GM23338 (cell line): ENCODE data around the gene GAS2L3. TPM values are rescaled to one million over a fixed set of nuclear protein-coding genes. Genes with fewer than 3 reads are reported as not detected.

Experiments used
- ATAC-seq: fragments of 200-7000 bp; cut with Tn5 transposase; 3 replicates; pipeline ENCODE4 v1.9.1; 2020
- DNase-seq: peaks from one replicate; pipeline ENCODE4 v3.0.0-alpha.2; 2015; ENCODE audit warnings: low spot score
- H2AFZ ChIP-seq: fragments of 200-600 bp; sonication (generic); 2 replicates; pipeline ENCODE4 v1.8.0; 2016; ENCODE audit warnings: antibody characterized with exemption, mild to moderate bottlenecking, moderate library complexity
- H3F3A ChIP-seq: fragments of 200-600 bp; sonication (generic); replicated peaks from 2 replicates; pipeline ENCODE4 v1.8.0; 2017; ENCODE audit warnings: antibody characterized with exemption, mixed run types, low read depth
- H3K27ac ChIP-seq: fragments of 200-600 bp; sonication (generic); 2 replicates; pipeline ENCODE4 v1.6.1; 2016; ENCODE audit warnings: low read depth
- H3K27me3 ChIP-seq: fragments of 200-600 bp; sonication (generic); 2 replicates; pipeline ENCODE4 v1.8.0; 2016; ENCODE audit warnings: mild to moderate bottlenecking, mixed run types, moderate library complexity; ENCODE audit not compliant: insufficient read depth
- H3K36me3 ChIP-seq: fragments of 200-600 bp; sonication (generic); 2 replicates; pipeline ENCODE4 v1.8.0; 2016; ENCODE audit warnings: mild to moderate bottlenecking; ENCODE audit not compliant: insufficient read depth
- H3K4me1 ChIP-seq: fragments of 200-600 bp; sonication (generic); 2 replicates; pipeline ENCODE4 v1.8.0; 2016; ENCODE audit warnings: mild to moderate bottlenecking, moderate library complexity; ENCODE audit not compliant: insufficient read depth
- H3K4me2 ChIP-seq: fragments of 200-600 bp; sonication (generic); 2 replicates; pipeline ENCODE4 v1.7.1; 2017; ENCODE audit warnings: mixed run types
- H3K4me3 ChIP-seq: fragments of 200-600 bp; sonication (generic); 2 replicates; pipeline ENCODE4 v1.6.1; 2016; ENCODE audit warnings: mixed run types
- H3K79me2 ChIP-seq: fragments of 200-600 bp; sonication (generic); replicated peaks from 2 replicates; pipeline ENCODE4 v1.8.0; 2017; ENCODE audit warnings: mild to moderate bottlenecking; ENCODE audit not compliant: insufficient read depth
- H3K9me2 ChIP-seq: fragments of 200-600 bp; sonication (generic); 2 replicates; pipeline ENCODE4 v1.8.0; 2017; ENCODE audit not compliant: insufficient read depth
- H4K20me1 ChIP-seq: fragments of 200-600 bp; sonication (generic); replicated peaks from 2 replicates; pipeline ENCODE4 v1.8.0; 2017; ENCODE audit warnings: mild to moderate bottlenecking; ENCODE audit not compliant: insufficient read depth
- H3K27ac Mint-ChIP-seq: 2 replicates; pipeline ENCODE4 v1.8.0; 2020; ENCODE audit warnings: inconsistent platforms, mild to moderate bottlenecking, moderate library complexity, mixed read lengths
- H3K27me3 Mint-ChIP-seq: 3 replicates; pipeline ENCODE4 v1.8.0; 2022; ENCODE audit warnings: low read depth, mild to moderate bottlenecking, moderate library complexity, mixed read lengths, inconsistent platforms; ENCODE audit not compliant: insufficient read depth, poor library complexity
- H3K36me3 Mint-ChIP-seq: 3 replicates; pipeline ENCODE4 v1.8.0; 2021; ENCODE audit warnings: low read depth, mild to moderate bottlenecking, inconsistent platforms, moderate library complexity, mixed read lengths
- H3K4me1 Mint-ChIP-seq: 3 replicates; pipeline ENCODE4 v1.8.0; 2020; ENCODE audit warnings: mild to moderate bottlenecking, inconsistent platforms, mixed read lengths
- H3K4me3 Mint-ChIP-seq: 3 replicates; pipeline ENCODE4 v1.8.0; 2021; ENCODE audit warnings: moderate library complexity, mild to moderate bottlenecking, inconsistent platforms, mixed read lengths
- H3K9me3 Mint-ChIP-seq: 3 replicates; pipeline ENCODE4 v1.8.0; 2020; ENCODE audit warnings: moderate library complexity, mild to moderate bottlenecking, inconsistent platforms, mixed read lengths
- CREB1 ChIP-seq: fragments of 250-450 bp; sonication (Bioruptor Pico); IDR thresholded peaks from 2 replicates; pipeline ENCODE4 v1.5.0; 2020; ENCODE audit warnings: low read depth, mild to moderate bottlenecking, moderate library complexity
- CTCF ChIP-seq, 2 experiments: fragments of 200-600 bp in 1 of 2; sonication (generic) in 1 of 2; conservative IDR thresholded peaks; 2 replicates each; pipeline versions ENCODE4 v1.5.1 to v1.6.1; 2016 to 2017; ENCODE audit warnings: antibody characterized with exemption in 2 of 2, low read depth in 2 of 2, mild to moderate bottlenecking in 2 of 2, moderate library complexity in 1 of 2
- ETS1 ChIP-seq: IDR thresholded peaks from 2 replicates; pipeline ENCODE4 v1.6.1; 2016; ENCODE audit warnings: antibody characterized with exemption
- EZH2 ChIP-seq: fragments of 200-600 bp; sonication (generic); IDR thresholded peaks from one replicate; pipeline ENCODE4 v1.8.0; 2017; ENCODE audit warnings: antibody characterized with exemption, mild to moderate bottlenecking, low read depth; ENCODE audit not compliant: unreplicated experiment
- EZH2phosphoT487 ChIP-seq: fragments of 200-600 bp; sonication (generic); IDR thresholded peaks from one replicate; pipeline ENCODE4 v1.8.1; 2018; ENCODE audit warnings: antibody characterized with exemption; ENCODE audit not compliant: unreplicated experiment
- JUNB ChIP-seq: IDR thresholded peaks from one replicate; pipeline ENCODE4 v1.6.1; 2016; ENCODE audit warnings: antibody characterized with exemption; ENCODE audit not compliant: unreplicated experiment
- POLR2AphosphoS5 ChIP-seq: IDR thresholded peaks from 2 replicates; pipeline ENCODE4 v1.6.1; 2016; ENCODE audit warnings: antibody characterized with exemption, low read depth
- REST ChIP-seq: IDR thresholded peaks from one replicate; pipeline ENCODE4 v1.6.1; 2018; ENCODE audit warnings: antibody characterized with exemption; ENCODE audit not compliant: unreplicated experiment
- ZNF114 ChIP-seq: fragments of 250-450 bp; sonication (Bioruptor Pico); IDR thresholded peaks from 2 replicates; pipeline ENCODE4 v1.5.0; 2020; ENCODE audit warnings: mild to moderate bottlenecking, moderate library complexity
- ZNF331 ChIP-seq: fragments of 250-450 bp; sonication (Bioruptor Pico); IDR thresholded peaks from 2 replicates; pipeline ENCODE4 v1.5.0; 2020; ENCODE audit warnings: low read depth, mild to moderate bottlenecking, moderate library complexity
- ZNF462 ChIP-seq: fragments of 250-450 bp; sonication (Bioruptor Pico); IDR thresholded peaks from 2 replicates; pipeline ENCODE4 v1.5.0; 2020; ENCODE audit warnings: mild to moderate bottlenecking, moderate library complexity
- polyA plus RNA-seq: library from polyadenylated mRNA; unstranded; fragments of >200 nt; fragmentation: Nextera tagmentation; extraction: Ambion mirVana; gene quantifications from 2 replicates; pipeline ENCODE4 v1.2.1, GENCODE V29; 2016
- total RNA-seq: library from RNA; depleted of rRNA; stranded (reverse); fragments of >200 nt; shearing (Covaris generic); gene quantifications from 2 replicates; pipeline ENCODE4 v1.2.3, GENCODE V29; 2014

The GAS2L3 gene
- total and polyA plus RNA-seq, 2 experiments from 2014 or later, result 9.7 to 22.3 TPM

GRCh38 chr12:100572184-100572583, 1.3 kb upstream of the GAS2L3 start (continued):
- TF ChIP-seq POLR2AphosphoS5 (no peak), EZH2 (no peak), ZNF331 (CRISPR knock-in tag) (no peak), EZH2phosphoT487 (no peak)

GRCh38 chr12:100574187-100575074, 947 bp downstream of the GAS2L3 start:
- peak overlapping the region; percentile 98 for H2AFZ ChIP-seq
- no peaks in the 10 kb centered on the region for H4K20me1 ChIP-seq
- Mint-ChIP-seq H3K27me3 (peaks cover 22% of the 10 kb centered on the region), H3K4me1 (peaks cover 7% of the 10 kb centered on the region; the same call in 2 of the 3 replicates), H3K9me3 (no peaks in the 10 kb centered on the region), H3K27ac (no peak overlapping the region), H3K4me3 (peak overlapping the region; percentile 93), H3K36me3 (no peaks in the 10 kb centered on the region)
- H3K27me3 ChIP-seq, result peaks cover 26% of the 10 kb centered on the region
- H3K4me2 ChIP-seq, result peak overlapping the region; percentile 94
- DNase-seq, result peak; percentile 42
- no peak overlapping the region for H3K27ac ChIP-seq
- H3F3A ChIP-seq, result no peaks in the 10 kb centered on the region
- peak; percentile 54 for ATAC-seq
- peak overlapping the region; percentile 87 for H3K4me3 ChIP-seq
- H3K9me2 ChIP-seq, result 0 out of 2 replicates have a peak, but pooled peaks cover 6% of the 10 kb centered on the region
- H3K4me1 ChIP-seq, result peaks cover 5% of the 10 kb centered on the region; the same call in 1 of the 2 replicates
- no peaks in the 10 kb centered on the region for H3K36me3 ChIP-seq
- peaks cover 41% of the 10 kb centered on the region for H3K79me2 ChIP-seq
- no peak for TF ChIP-seq ETS1
- TF ChIP-seq CTCF (conservative IDR thresholded peaks at IDR 0.05; ENCODE audit: low read depth in 2 of 2), result no peak
- no peak for TF ChIP-seq CREB1 (CRISPR knock-in tag)
- no peak for TF ChIP-seq ZNF331 (CRISPR knock-in tag)
- TF ChIP-seq REST, result no peak
- TF ChIP-seq ZNF114 (CRISPR knock-in tag), result no peak
- TF ChIP-seq ZNF462, result no peak
- no peak for TF ChIP-seq JUNB
